ENCODE measurements around the gene UGT2A2. TPM values are rescaled to one million over a fixed set of nuclear protein-coding genes. Genes with fewer than 3 reads are reported as not detected.
"Not testable (repeated sequence)": the region's sequence is repeated elsewhere in the genome, so short reads cannot be mapped to it uniquely, and the experiment has no call there.

UGT2A2 gene
- not detected for polyA plus RNA-seq

GRCh38 chr4:69639542-69639941, at the start of gene UGT2A2:
UGT2A2 (minus strand) TSS chr4:69639642; CDS start chr4:69639640, 2 bp downstream.
- H3K36me3 ChIP-seq (ENCODE audit: control insufficient read depth in 2 of 2, insufficient read depth in 2 of 2, low read length in 1 of 2): no peaks in the 10 kb centered on the region
- whole genome bisulfite sequencing, 2 donors: 91 to 93% methylated on average over 3 of the region's 3 CpGs
- H3K9me3 ChIP-seq (ENCODE audit: control insufficient read depth in 2 of 2, insufficient read depth in 1 of 2, low read depth in 1 of 2, low read length in 1 of 2): no peaks in the 10 kb centered on the region

GRCh38 chr4:69684804-69685203, 45.4 kb upstream of the UGT2A2 start:
- 67 to 68% methylated on average over 4 of the region's 4 CpGs for WGBS, 2 donors

More at GRCh38 chr4:69639542-69639941, at the start of gene UGT2A2:
- Histone ChIP-seq H3K27me3 (ENCODE audit: control insufficient read depth in 1 of 2, insufficient read depth in 2 of 2, low read length in 2 of 2) (no peaks in the 10 kb centered on the region), H3K4me3 (ENCODE audit: low read depth in 1 of 2, low read length in 2 of 2) (no peak within 1 kb of the TSS), H3K4me1 (ENCODE audit: control insufficient read depth in 2 of 2, insufficient read depth in 2 of 2, low read length in 1 of 2) (no peaks in the 10 kb centered on the region), H3K27ac (ENCODE audit: low read depth in 2 of 2, low read length in 1 of 2) (no peak within 1 kb of the TSS)

GRCh38 chr4:69668680-69669079, 29.2 kb upstream of the UGT2A2 start:
- no peaks in the 10 kb centered on the region for H3K9me3 ChIP-seq (ENCODE audit: control insufficient read depth in 2 of 2, insufficient read depth in 1 of 2, low read depth in 1 of 2, low read length in 1 of 2)
- no peak overlapping the region for H3K4me3 ChIP-seq (ENCODE audit: low read depth in 1 of 2, low read length in 2 of 2)
- H3K27me3 ChIP-seq (ENCODE audit: control insufficient read depth in 1 of 2, insufficient read depth in 2 of 2, low read length in 2 of 2): no peaks in the 10 kb centered on the region
- H3K4me1 ChIP-seq (ENCODE audit: control insufficient read depth in 2 of 2, insufficient read depth in 2 of 2, low read length in 1 of 2): no peaks in the 10 kb centered on the region
- H3K36me3 ChIP-seq (ENCODE audit: control insufficient read depth in 2 of 2, insufficient read depth in 2 of 2, low read length in 1 of 2): no peaks in the 10 kb centered on the region
- no peak overlapping the region for H3K27ac ChIP-seq (ENCODE audit: low read depth in 2 of 2, low read length in 1 of 2)

More at GRCh38 chr4:69684804-69685203, 45.4 kb upstream of the UGT2A2 start:
- H3K27ac ChIP-seq (ENCODE audit: low read depth in 2 of 2, low read length in 1 of 2): no peak overlapping the region
- no peaks in the 10 kb centered on the region for H3K27me3 ChIP-seq (ENCODE audit: control insufficient read depth in 1 of 2, insufficient read depth in 2 of 2, low read length in 2 of 2)
- H3K36me3 ChIP-seq (ENCODE audit: control insufficient read depth in 2 of 2, insufficient read depth in 2 of 2, low read length in 1 of 2): no peaks in the 10 kb centered on the region
- H3K4me1 ChIP-seq (ENCODE audit: control insufficient read depth in 2 of 2, insufficient read depth in 2 of 2, low read length in 1 of 2): no peaks in the 10 kb centered on the region
- no peaks in the 10 kb centered on the region for H3K9me3 ChIP-seq (ENCODE audit: control insufficient read depth in 2 of 2, insufficient read depth in 1 of 2, low read depth in 1 of 2, low read length in 1 of 2)
- H3K4me3 ChIP-seq (ENCODE audit: low read depth in 1 of 2, low read length in 2 of 2): no peak overlapping the region

- 90 to 94% methylated on average over 19 to 22 of the region's 22 CpGs for WGBS, 2 donors
- not testable (repeated sequence) for H3K27me3 ChIP-seq (ENCODE audit: control insufficient read depth in 1 of 2, insufficient read depth in 2 of 2, low read length in 2 of 2); H3K9me3 ChIP-seq (ENCODE audit: control insufficient read depth in 2 of 2, insufficient read depth in 1 of 2, low read depth in 1 of 2, low read length in 1 of 2); H3K4me3 ChIP-seq (ENCODE audit: low read depth in 1 of 2, low read length in 2 of 2); H3K27ac ChIP-seq (ENCODE audit: low read depth in 2 of 2, low read length in 1 of 2); H3K36me3 ChIP-seq (ENCODE audit: control insufficient read depth in 2 of 2, insufficient read depth in 2 of 2, low read length in 1 of 2); H3K4me1 ChIP-seq (ENCODE audit: control insufficient read depth in 2 of 2, insufficient read depth in 2 of 2, low read length in 1 of 2)
Observed at GRCh38 chr4:69664009-69664408, 24.6 kb upstream of the UGT2A2 start.

GRCh38 chr4:69661130-69661803, 21.8 kb upstream of the UGT2A2 start:
- not testable (repeated sequence) for H3K4me3 ChIP-seq (ENCODE audit: low read depth in 1 of 2, low read length in 2 of 2); H3K36me3 ChIP-seq (ENCODE audit: control insufficient read depth in 2 of 2, insufficient read depth in 2 of 2, low read length in 1 of 2); H3K27me3 ChIP-seq (ENCODE audit: control insufficient read depth in 1 of 2, insufficient read depth in 2 of 2, low read length in 2 of 2); H3K4me1 ChIP-seq (ENCODE audit: control insufficient read depth in 2 of 2, insufficient read depth in 2 of 2, low read length in 1 of 2); H3K9me3 ChIP-seq (ENCODE audit: control insufficient read depth in 2 of 2, insufficient read depth in 1 of 2, low read depth in 1 of 2, low read length in 1 of 2); H3K27ac ChIP-seq (ENCODE audit: low read depth in 2 of 2, low read length in 1 of 2)
- 43 to 57% methylated on average over 4 of the region's 4 CpGs for whole genome bisulfite sequencing, 2 donors

GRCh38 chr4:69658133-69658532, 18.7 kb upstream of the UGT2A2 start:
- Histone ChIP-seq H3K4me1 (ENCODE audit: control insufficient read depth in 2 of 2, insufficient read depth in 2 of 2, low read length in 1 of 2) (no peaks in the 10 kb centered on the region), H3K9me3 (ENCODE audit: control insufficient read depth in 2 of 2, insufficient read depth in 1 of 2, low read depth in 1 of 2, low read length in 1 of 2) (no peaks in the 10 kb centered on the region), H3K36me3 (ENCODE audit: control insufficient read depth in 2 of 2, insufficient read depth in 2 of 2, low read length in 1 of 2) (no peaks in the 10 kb centered on the region), H3K27ac (ENCODE audit: low read depth in 2 of 2, low read length in 1 of 2) (no peak overlapping the region), H3K27me3 (ENCODE audit: control insufficient read depth in 1 of 2, insufficient read depth in 2 of 2, low read length in 2 of 2) (no peaks in the 10 kb centered on the region), H3K4me3 (ENCODE audit: low read depth in 1 of 2, low read length in 2 of 2) (no peak overlapping the region)
- WGBS, 2 donors: 88 to 94% methylated on average over 12 of the region's 12 CpGs

- no peaks in the 10 kb centered on the region for H3K4me1 ChIP-seq (ENCODE audit: control insufficient read depth in 2 of 2, insufficient read depth in 2 of 2, low read length in 1 of 2)
- H3K27ac ChIP-seq (ENCODE audit: low read depth in 2 of 2, low read length in 1 of 2): no peak overlapping the region
- WGBS, 2 donors: 63 to 79% methylated on average over 6 of the region's 6 CpGs
- no peak overlapping the region for H3K4me3 ChIP-seq (ENCODE audit: low read depth in 1 of 2, low read length in 2 of 2)
- no peaks in the 10 kb centered on the region for H3K27me3 ChIP-seq (ENCODE audit: control insufficient read depth in 1 of 2, insufficient read depth in 2 of 2, low read length in 2 of 2)
- H3K36me3 ChIP-seq (ENCODE audit: control insufficient read depth in 2 of 2, insufficient read depth in 2 of 2, low read length in 1 of 2): no peaks in the 10 kb centered on the region
- no peaks in the 10 kb centered on the region for H3K9me3 ChIP-seq (ENCODE audit: control insufficient read depth in 2 of 2, insufficient read depth in 1 of 2, low read depth in 1 of 2, low read length in 1 of 2)
Observed at GRCh38 chr4:69656653-69657158, 17.3 kb upstream of the UGT2A2 start.

- WGBS, 2 donors: 71 to 77% methylated on average over 1 of the region's 1 CpG
Observed at GRCh38 chr4:69653147-69653546, 13.7 kb upstream of the UGT2A2 start, which contains the start of gene UGT2A1. UGT2A1 (minus strand) TSS chr4:69653247; CDS start chr4:69647644, 5,603 bp downstream.

GRCh38 chr4:69650872-69651271, 11.4 kb upstream of the UGT2A2 start:
- H3K36me3 ChIP-seq (ENCODE audit: control insufficient read depth in 2 of 2, insufficient read depth in 2 of 2, low read length in 1 of 2): no peaks in the 10 kb centered on the region
- no peaks in the 10 kb centered on the region for H3K9me3 ChIP-seq (ENCODE audit: control insufficient read depth in 2 of 2, insufficient read depth in 1 of 2, low read depth in 1 of 2, low read length in 1 of 2)
- H3K4me3 ChIP-seq (ENCODE audit: low read depth in 1 of 2, low read length in 2 of 2): no peak overlapping the region
- no peaks in the 10 kb centered on the region for H3K4me1 ChIP-seq (ENCODE audit: control insufficient read depth in 2 of 2, insufficient read depth in 2 of 2, low read length in 1 of 2)
- WGBS, 2 donors: 53 to 73% methylated on average over 3 of the region's 3 CpGs
- no peaks in the 10 kb centered on the region for H3K27me3 ChIP-seq (ENCODE audit: control insufficient read depth in 1 of 2, insufficient read depth in 2 of 2, low read length in 2 of 2)
- H3K27ac ChIP-seq (ENCODE audit: low read depth in 2 of 2, low read length in 1 of 2): no peak overlapping the region

More at GRCh38 chr4:69653147-69653546, 13.7 kb upstream of the UGT2A2 start, which contains the start of gene UGT2A1:
- no peaks in the 10 kb centered on the region for H3K4me1 ChIP-seq (ENCODE audit: control insufficient read depth in 2 of 2, insufficient read depth in 2 of 2, low read length in 1 of 2)
- H3K36me3 ChIP-seq (ENCODE audit: control insufficient read depth in 2 of 2, insufficient read depth in 2 of 2, low read length in 1 of 2): no peaks in the 10 kb centered on the region
- no peaks in the 10 kb centered on the region for H3K27me3 ChIP-seq (ENCODE audit: control insufficient read depth in 1 of 2, insufficient read depth in 2 of 2, low read length in 2 of 2)
- H3K9me3 ChIP-seq (ENCODE audit: control insufficient read depth in 2 of 2, insufficient read depth in 1 of 2, low read depth in 1 of 2, low read length in 1 of 2): no peaks in the 10 kb centered on the region
- H3K4me3 ChIP-seq (ENCODE audit: low read depth in 1 of 2, low read length in 2 of 2): no peak within 1 kb of the TSS
- H3K27ac ChIP-seq (ENCODE audit: low read depth in 2 of 2, low read length in 1 of 2): no peak within 1 kb of the TSS

GRCh38 chr4:69649629-69650028, 10.2 kb upstream of the UGT2A2 start:
- WGBS, 2 donors: 43 to 56% methylated on average over 2 of the region's 2 CpGs
- Histone ChIP-seq H3K36me3 (ENCODE audit: control insufficient read depth in 2 of 2, insufficient read depth in 2 of 2, low read length in 1 of 2) (no peaks in the 10 kb centered on the region), H3K4me3 (ENCODE audit: low read depth in 1 of 2, low read length in 2 of 2) (no peak overlapping the region), H3K27ac (ENCODE audit: low read depth in 2 of 2, low read length in 1 of 2) (no peak overlapping the region), H3K4me1 (ENCODE audit: control insufficient read depth in 2 of 2, insufficient read depth in 2 of 2, low read length in 1 of 2) (no peaks in the 10 kb centered on the region), H3K27me3 (ENCODE audit: control insufficient read depth in 1 of 2, insufficient read depth in 2 of 2, low read length in 2 of 2) (no peaks in the 10 kb centered on the region), H3K9me3 (ENCODE audit: control insufficient read depth in 2 of 2, insufficient read depth in 1 of 2, low read depth in 1 of 2, low read length in 1 of 2) (no peaks in the 10 kb centered on the region)

Data from esophagus (tissue), 2 donors.